ENCODE measurements around the gene PSMC3IP.

DNA sequence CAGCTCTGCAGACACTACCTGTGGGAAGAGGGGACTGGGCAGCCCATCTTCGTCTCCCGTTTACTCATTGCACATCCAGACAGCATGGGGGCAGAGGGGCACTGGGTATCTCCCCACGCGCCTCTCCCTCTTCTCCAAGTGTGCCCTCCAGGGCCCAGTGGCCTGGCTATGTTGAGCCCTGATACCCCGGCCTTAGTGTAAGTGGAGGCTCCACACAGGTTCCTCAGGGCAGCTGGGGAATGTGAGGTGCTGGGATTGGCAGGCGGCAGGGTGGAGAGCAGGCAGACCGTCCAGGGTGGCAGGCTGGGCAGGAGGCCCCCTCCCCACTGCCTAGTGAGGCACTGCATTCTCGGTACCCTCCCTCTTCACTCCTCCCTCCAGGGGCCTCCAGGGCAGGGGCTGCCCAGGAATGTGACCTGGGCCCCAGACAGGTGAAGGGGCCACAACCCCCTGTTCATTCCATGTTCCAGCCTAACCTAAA is 54.7 kb downstream of the PSMC3IP start:
- TF ChIP-seq, protein P1, sequence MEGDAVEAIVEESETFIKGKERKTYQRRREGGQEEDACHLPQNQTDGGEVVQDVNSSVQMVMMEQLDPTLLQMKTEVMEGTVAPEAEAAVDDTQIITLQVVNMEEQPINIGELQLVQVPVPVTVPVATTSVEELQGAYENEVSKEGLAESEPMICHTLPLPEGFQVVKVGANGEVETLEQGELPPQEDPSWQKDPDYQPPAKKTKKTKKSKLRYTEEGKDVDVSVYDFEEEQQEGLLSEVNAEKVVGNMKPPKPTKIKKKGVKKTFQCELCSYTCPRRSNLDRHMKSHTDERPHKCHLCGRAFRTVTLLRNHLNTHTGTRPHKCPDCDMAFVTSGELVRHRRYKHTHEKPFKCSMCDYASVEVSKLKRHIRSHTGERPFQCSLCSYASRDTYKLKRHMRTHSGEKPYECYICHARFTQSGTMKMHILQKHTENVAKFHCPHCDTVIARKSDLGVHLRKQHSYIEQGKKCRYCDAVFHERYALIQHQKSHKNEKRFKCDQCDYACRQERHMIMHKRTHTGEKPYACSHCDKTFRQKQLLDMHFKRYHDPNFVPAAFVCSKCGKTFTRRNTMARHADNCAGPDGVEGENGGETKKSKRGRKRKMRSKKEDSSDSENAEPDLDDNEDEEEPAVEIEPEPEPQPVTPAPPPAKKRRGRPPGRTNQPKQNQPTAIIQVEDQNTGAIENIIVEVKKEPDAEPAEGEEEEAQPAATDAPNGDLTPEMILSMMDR (conservative IDR thresholded peaks at IDR 0.05; ENCODE audit: low read depth in 2 of 2), result no peak
- TF ChIP-seq EZH2 (IDR thresholded peaks at IDR 0.05; ENCODE audit: low read depth, unreplicated experiment), result no peak
- TF ChIP-seq CREB1 (CRISPR knock-in tag; IDR thresholded peaks at IDR 0.05; ENCODE audit: low read depth), result no peak
- TF ChIP-seq POLR2AphosphoS5 (IDR thresholded peaks at IDR 0.05; ENCODE audit: low read depth), result no peak
- no peak for TF ChIP-seq REST (IDR thresholded peaks at IDR 0.05; ENCODE audit: unreplicated experiment)
- no peak for TF ChIP-seq EZH2phosphoT487 (IDR thresholded peaks at IDR 0.05; ENCODE audit: unreplicated experiment)
- TF ChIP-seq ZNF331 (CRISPR knock-in tag; IDR thresholded peaks at IDR 0.05; ENCODE audit: low read depth), result no peak
- no peak for TF ChIP-seq ZNF114 (CRISPR knock-in tag; IDR thresholded peaks at IDR 0.05)
- no peak for TF ChIP-seq STAT1 (IDR thresholded peaks at IDR 0.05; ENCODE audit: unreplicated experiment)
- TF ChIP-seq JUNB (IDR thresholded peaks at IDR 0.05; ENCODE audit: unreplicated experiment), result no peak
- TF ChIP-seq NANOG (IDR thresholded peaks at IDR 0.05; ENCODE audit: borderline replicate concordance), result no peak
